Measurements from ENCODE around the gene TOB2. TPM values are rescaled to one million over a fixed set of nuclear protein-coding genes. Genes with fewer than 3 reads are reported as not detected.
A peak's percentile ranks its signal among the peaks of the same experiment; 100 is the strongest.

The TOB2 gene, protein sequence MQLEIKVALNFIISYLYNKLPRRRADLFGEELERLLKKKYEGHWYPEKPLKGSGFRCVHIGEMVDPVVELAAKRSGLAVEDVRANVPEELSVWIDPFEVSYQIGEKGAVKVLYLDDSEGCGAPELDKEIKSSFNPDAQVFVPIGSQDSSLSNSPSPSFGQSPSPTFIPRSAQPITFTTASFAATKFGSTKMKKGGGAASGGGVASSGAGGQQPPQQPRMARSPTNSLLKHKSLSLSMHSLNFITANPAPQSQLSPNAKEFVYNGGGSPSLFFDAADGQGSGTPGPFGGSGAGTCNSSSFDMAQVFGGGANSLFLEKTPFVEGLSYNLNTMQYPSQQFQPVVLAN
- total RNA-seq (10 to 100 TPM; 29.0 to 74.5 (median 46.1) TPM), polyA plus RNA-seq (10 to 100 TPM; 29.6 to 44.9 TPM)
- long read RNA-seq, donor 1, full-length matches to known transcripts: 10 of 52 reads
- long read RNA-seq, donor 1, partial matches to known transcripts: 0 of 52 reads
- long read RNA-seq, donor 1, other reads (novel, unspliced or antisense): 42 of 52 reads
- long read RNA-seq, donor 2, full-length matches to known transcripts: 56 of 175 reads
- long read RNA-seq, donor 2, partial matches to known transcripts: 0 of 175 reads
- long read RNA-seq, donor 2, other reads (novel, unspliced or antisense): 119 of 175 reads
- long read RNA-seq, donor 3, full-length matches to known transcripts: 19 of 51 reads
- long read RNA-seq, donor 3, partial matches to known transcripts: 0 of 51 reads
- long read RNA-seq, donor 3, other reads (novel, unspliced or antisense): 32 of 51 reads

DNA sequence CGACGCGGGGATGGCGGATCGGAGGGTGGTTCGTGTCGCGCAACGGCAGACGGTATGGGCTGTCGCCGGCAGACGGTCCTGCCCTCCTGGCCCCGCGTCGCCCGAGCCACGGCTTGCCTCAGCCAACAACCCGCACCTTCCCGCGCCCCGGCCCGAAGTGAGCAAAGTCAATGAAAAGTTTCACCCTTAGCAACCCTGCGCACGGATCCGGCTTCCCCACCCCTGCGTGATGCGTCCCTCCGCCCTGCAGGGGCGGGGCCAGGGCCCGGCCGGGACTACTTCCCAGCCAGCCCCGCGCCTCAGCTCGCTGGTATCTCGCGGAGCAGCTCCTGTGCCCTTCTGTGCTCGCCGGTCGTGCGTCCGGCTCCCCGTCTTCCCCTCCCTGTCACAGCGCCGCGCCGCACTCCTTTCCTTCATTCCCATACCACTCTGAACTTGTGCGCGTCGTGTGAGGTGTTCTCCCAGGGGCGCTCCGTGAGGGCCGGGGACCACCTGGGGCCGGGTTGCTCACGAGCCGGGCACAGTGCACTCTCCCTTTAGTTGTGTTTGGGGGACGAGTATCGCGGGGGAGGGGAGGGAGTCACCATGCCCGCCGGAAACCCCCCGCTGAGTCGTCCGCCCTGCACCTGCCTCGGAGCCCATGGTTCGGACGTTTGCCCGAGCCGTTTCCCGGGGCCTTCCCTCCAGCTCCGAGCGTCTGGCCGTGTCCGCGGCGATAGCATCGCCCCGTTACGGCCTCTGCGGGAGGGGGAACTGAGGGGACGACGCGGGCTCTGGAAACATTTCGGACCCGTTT, at the start of gene TOB2:
TOB2 (minus strand) TSS at position 163 of the 796 bp plus-strand sequence. CDS start 9,456 bp downstream, outside the sequence.
- Histone ChIP-seq H3K4me3 (peak within 1 kb of the TSS; percentile 76 to 98 (median 94)), H3K9me3 (no peaks in the 10 kb centered on the region), H3K27me3 (no peaks in the 10 kb centered on the region), H3K4me1 (peaks cover 7 to 34% (median 28%) of the 10 kb centered on the region in 12 donors), H3K36me3 (peaks cover 0 to 21% (median 14%) of the 10 kb centered on the region in 9 donors), H3K27ac (peak within 1 kb of the TSS; percentile 94 to 100 (median 99))
- 0 to 1% (median 1%) methylated on average over 45 to 85 of the region's 85 CpGs for WGBS, 4 donors
- TF ChIP-seq, protein P1, sequence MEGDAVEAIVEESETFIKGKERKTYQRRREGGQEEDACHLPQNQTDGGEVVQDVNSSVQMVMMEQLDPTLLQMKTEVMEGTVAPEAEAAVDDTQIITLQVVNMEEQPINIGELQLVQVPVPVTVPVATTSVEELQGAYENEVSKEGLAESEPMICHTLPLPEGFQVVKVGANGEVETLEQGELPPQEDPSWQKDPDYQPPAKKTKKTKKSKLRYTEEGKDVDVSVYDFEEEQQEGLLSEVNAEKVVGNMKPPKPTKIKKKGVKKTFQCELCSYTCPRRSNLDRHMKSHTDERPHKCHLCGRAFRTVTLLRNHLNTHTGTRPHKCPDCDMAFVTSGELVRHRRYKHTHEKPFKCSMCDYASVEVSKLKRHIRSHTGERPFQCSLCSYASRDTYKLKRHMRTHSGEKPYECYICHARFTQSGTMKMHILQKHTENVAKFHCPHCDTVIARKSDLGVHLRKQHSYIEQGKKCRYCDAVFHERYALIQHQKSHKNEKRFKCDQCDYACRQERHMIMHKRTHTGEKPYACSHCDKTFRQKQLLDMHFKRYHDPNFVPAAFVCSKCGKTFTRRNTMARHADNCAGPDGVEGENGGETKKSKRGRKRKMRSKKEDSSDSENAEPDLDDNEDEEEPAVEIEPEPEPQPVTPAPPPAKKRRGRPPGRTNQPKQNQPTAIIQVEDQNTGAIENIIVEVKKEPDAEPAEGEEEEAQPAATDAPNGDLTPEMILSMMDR (IDR thresholded peaks at IDR 0.05): no peak
- peak; percentile 96 to 99 for TF ChIP-seq POLR2A (IDR thresholded peaks at IDR 0.05)
- ATAC-seq (peak; percentile 27 to 71 (median 66)), DNase-seq (peak; percentile 96 to 98 (median 97))
- intact Hi-C loops (cut with DNase I): loop anchor here in 5 of 10 donors (2.0 kb wide), 2 partner anchors 22 to 36 kb away; partner anchors contain the start of genes ACO2 (in 1 of the 5) and PHF5A (in 1 of the 5)

DNA sequence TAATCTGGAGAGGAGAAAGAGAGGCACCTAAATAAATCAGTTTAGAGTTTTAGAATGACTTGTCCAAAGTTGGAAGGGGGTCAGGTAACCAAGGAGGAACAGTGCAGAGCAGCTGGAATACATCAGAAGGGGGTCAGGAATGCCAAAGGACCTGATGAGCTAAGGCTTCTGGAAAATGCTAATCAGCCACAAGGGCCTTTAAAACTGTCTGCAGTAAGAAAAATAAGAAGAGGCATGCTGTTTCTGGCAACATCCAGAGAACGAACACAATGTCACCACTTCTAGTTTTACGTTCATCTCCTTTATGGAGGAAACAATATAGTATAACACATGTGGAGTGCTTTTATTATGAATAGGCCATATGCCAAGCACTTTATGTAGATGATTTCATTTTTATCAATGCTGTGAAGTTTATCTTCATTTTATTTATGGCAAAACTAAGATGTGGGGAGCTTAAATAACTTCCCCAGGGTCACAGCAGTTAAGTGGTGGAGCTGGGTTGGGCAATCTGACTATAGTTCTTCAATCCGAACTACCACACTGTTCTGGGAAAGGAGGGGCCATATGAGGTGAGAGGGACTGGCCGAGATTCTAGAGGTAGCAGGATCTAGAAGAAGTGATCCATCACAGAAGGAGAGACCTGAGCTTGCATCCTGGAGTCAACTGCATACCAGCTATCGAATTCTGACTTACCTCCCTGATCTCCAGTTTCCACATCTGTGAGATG, 44.9 kb upstream of the TOB2 start:
- Histone ChIP-seq H3K9me3 (no peaks in the 10 kb centered on the region), H3K27me3 (no peaks in the 10 kb centered on the region), H3K27ac (peak overlapping the region; percentile 19 to 83 (median 61)), H3K4me1 (peaks cover 3 to 96% (median 78%) of the 10 kb centered on the region in 12 donors), H3K36me3 (peaks cover 0 to 15% (median 5%) of the 10 kb centered on the region in 9 donors), H3K4me3 (no peak overlapping the region)
- intact Hi-C loops (cut with DNase I): no loop called here
- no peak for DNase-seq
- peak in 3 of 4 donors; percentile 13 to 39 (median 38) for ATAC-seq
- WGBS, 4 donors: 43 to 50% (median 44%) methylated on average over 5 of the region's 5 CpGs
- TF ChIP-seq POLR2A (IDR thresholded peaks at IDR 0.05): no peak
- TF ChIP-seq, protein P1 (IDR thresholded peaks at IDR 0.05): no peak

DNA sequence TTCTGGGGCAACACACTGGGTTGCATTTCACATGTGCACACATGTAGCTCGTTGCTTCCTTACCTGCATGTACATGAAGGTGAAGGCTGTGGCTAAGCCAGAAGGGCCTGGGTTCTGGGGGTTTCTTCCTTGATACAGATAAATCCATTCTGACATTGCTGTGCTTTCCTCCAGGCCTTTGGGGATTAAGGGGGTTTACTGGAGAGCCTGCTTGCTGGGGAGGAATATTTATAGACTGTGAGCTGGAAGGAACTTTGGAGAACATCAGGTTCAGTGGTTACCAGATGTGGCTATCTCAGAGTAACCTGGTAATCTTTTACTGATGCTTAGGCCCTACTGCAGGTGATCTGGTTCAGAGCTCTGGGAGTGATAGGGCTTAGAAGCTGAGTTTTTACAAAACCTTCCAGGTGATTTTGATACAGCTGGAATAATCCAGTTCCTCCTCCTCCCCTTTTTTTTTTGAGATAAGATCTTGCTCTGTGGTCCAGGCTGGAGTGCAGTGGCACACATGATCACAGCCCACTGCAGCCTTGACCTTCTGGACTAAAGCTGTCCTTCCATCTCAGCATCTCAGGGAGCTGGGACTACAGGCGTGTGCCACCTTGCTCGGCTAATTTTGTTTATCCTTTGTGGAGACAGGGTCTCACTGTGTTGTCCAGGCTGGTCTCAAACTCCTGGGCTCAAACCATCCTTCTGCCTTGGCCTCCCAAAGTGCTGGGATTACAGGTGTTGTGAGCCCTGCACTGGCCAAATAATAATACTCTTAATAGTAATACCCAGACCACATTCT, 42.2 kb upstream of the TOB2 start:
- H3K27me3 ChIP-seq: no peaks in the 10 kb centered on the region
- ATAC-seq (no peak), DNase-seq (no peak)
- H3K4me1 ChIP-seq: peaks cover 3 to 99% (median 75%) of the 10 kb centered on the region in 12 donors
- H3K4me3 ChIP-seq: no peak overlapping the region
- 36 to 63% (median 58%) methylated on average over 3 of the region's 3 CpGs for WGBS, 4 donors
- H3K36me3 ChIP-seq: peaks cover 0 to 5% (median 0%) of the 10 kb centered on the region in 9 donors
- no peaks in the 10 kb centered on the region for H3K9me3 ChIP-seq
- peak overlapping the region in 11 of 12 donors; percentile 2 to 83 (median 53) for H3K27ac ChIP-seq
- intact Hi-C loops (cut with DNase I): no loop called here
- no peak for TF ChIP-seq POLR2A (IDR thresholded peaks at IDR 0.05)
- TF ChIP-seq, protein P1 (IDR thresholded peaks at IDR 0.05): no peak
